Measurements from ENCODE around the gene NXPH4. TPM values are rescaled to one million over a fixed set of nuclear protein-coding genes. Genes with fewer than 3 reads are reported as not detected.
A peak's percentile ranks its signal among the peaks of the same experiment; 100 is the strongest.

Gene NXPH4
- total and polyA plus RNA-seq, 10 of the 15 experiments (the other 5 are each of a cell fraction or from before 2014, with no cell fraction given): 0.03 to 0.26 TPM; not detected in 8

DNA sequence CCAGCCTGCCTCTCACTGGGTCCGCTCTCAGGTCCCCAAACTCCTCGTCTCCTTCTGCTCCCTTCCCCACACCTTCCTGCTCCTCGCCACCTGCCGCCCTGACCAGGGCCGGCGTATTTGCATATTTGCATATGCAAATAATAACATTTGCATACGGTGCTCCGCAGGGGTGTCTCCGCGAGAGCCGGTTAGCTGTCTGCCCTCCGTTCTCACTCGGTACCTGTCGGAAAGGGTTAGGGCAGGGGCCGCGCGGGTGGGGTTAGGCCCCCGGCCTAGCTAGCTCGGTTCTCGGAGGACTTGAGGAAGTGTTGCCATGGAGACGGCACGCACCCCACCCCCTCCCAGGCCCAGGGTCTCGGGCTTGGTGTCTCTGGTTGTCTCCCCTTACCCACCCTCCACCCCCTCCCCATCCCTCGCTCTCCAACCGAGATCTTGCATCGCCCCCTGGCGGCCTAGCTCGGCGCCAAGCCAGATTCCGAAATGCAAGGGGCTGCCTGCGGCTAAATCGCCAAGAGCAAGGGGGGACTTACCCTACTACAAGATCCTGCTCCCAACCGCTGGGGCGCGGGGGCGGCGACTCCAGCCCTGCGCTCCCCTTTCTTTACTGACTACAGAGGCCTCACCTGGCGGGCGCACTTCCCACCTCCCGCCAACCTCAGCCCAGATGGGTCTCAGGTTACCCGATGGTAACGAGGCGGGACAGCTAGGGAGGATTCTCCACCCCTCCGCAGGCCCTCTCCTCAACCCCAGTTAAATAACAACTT lies 26.3 kb downstream of the NXPH4 start:
- H3K9ac ChIP-seq (ENCODE audit: control insufficient read depth, insufficient read depth, low read length): peak overlapping the region; percentile 46; the same call in 1 of the 2 replicates
- H3K36me3 ChIP-seq (ENCODE audit: control insufficient read depth in 2 of 2, insufficient read depth in 2 of 2, low read length in 1 of 2): no peaks in the 10 kb centered on the region
- POLR2A ChIA-PET: interaction anchor here (1.0 to 1.8 kb wide), 3 partner anchors 13 to 210 kb away, joined by 4 to 12 read pairs (median 5); partner anchors contain the start of gene SHMT2
- H3K27me3 ChIP-seq (replicated peaks in 1 of 2; ENCODE audit: control insufficient read depth in 2 of 2, insufficient read depth in 2 of 2, low read length in 1 of 2): peaks cover 5 to 6% of the 10 kb centered on the region in 2 experiments; a peak in 3 of 4 replicates
- peak overlapping the region; percentile 61; the same call in 1 of the 2 replicates for H3K4me3 ChIP-seq
- WGBS (ENCODE audit: insufficient coverage, insufficient replicate concordance, low lambda C conversion rate, missing lambda C conversion rate): 3% methylated on average over 44 of the region's 45 CpGs
- intact Hi-C loops (cut with micrococcal nuclease; ENCODE audit: unreplicated experiment): loop anchor here (1.0 to 5.0 kb wide), 3 partner anchors 30 to 121 kb away; no protein-coding TSS in a partner anchor
- ATAC-seq (peak; percentile 52), DNase-seq (ENCODE audit: low read depth, low spot score) (no peak), FAIRE-seq (peak; percentile 35)
- H3K27ac ChIP-seq (ENCODE audit: control insufficient read depth, insufficient read depth): no peak overlapping the region
- no TSS peak for BruUV-seq (replicated peaks)
- in situ Hi-C loops (cut with MboI): no loop called here
- H3K79me2 ChIP-seq (ENCODE audit: control insufficient read depth, insufficient read depth, low read length): no peaks in the 10 kb centered on the region
- SMC1A ChIA-PET (ENCODE audit: uncharacterized antibody, unreplicated experiment): interaction anchor here (1.0 to 8.1 kb wide), 7 partner anchors 13 to 217 kb away, joined by 3 to 55 read pairs (median 4); partner anchors contain the start of genes INHBE and SHMT2
- no peaks in the 10 kb centered on the region for H3K9me3 ChIP-seq (replicated peaks; ENCODE audit: control insufficient read depth, insufficient read depth, low read length)
- H2AFZ ChIP-seq (ENCODE audit: control insufficient read depth, low read depth, low read length): no peak overlapping the region; the same call in 1 of the 2 replicates
- H3K4me1 ChIP-seq (ENCODE audit: control insufficient read depth, insufficient read depth, low read length): peaks cover 47% of the 10 kb centered on the region
- RAD21 ChIA-PET (ENCODE audit: unreplicated experiment): interaction anchor here (0.6 to 14.4 kb wide), 19 partner anchors 10 to 596 kb away, joined by 3 to 85 read pairs (median 3); partner anchors contain the start of genes GLI1, INHBE, NXPH4 and SHMT2
- CTCF ChIA-PET: interaction anchor here (0.7 to 10.7 kb wide), 37 partner anchors 9 to 476 kb away, joined by 3 to 271 read pairs (median 5); partner anchors contain the start of genes INHBC, INHBE, LRP1 and SHMT2
- H3K4me2 ChIP-seq (ENCODE audit: control insufficient read depth, insufficient read depth): peak overlapping the region; percentile 88
- H4K20me1 ChIP-seq (ENCODE audit: control insufficient read depth, insufficient read depth): peaks cover 2% of the 10 kb centered on the region; the same call in 1 of the 2 replicates
- TF ChIP-seq, protein P1, sequence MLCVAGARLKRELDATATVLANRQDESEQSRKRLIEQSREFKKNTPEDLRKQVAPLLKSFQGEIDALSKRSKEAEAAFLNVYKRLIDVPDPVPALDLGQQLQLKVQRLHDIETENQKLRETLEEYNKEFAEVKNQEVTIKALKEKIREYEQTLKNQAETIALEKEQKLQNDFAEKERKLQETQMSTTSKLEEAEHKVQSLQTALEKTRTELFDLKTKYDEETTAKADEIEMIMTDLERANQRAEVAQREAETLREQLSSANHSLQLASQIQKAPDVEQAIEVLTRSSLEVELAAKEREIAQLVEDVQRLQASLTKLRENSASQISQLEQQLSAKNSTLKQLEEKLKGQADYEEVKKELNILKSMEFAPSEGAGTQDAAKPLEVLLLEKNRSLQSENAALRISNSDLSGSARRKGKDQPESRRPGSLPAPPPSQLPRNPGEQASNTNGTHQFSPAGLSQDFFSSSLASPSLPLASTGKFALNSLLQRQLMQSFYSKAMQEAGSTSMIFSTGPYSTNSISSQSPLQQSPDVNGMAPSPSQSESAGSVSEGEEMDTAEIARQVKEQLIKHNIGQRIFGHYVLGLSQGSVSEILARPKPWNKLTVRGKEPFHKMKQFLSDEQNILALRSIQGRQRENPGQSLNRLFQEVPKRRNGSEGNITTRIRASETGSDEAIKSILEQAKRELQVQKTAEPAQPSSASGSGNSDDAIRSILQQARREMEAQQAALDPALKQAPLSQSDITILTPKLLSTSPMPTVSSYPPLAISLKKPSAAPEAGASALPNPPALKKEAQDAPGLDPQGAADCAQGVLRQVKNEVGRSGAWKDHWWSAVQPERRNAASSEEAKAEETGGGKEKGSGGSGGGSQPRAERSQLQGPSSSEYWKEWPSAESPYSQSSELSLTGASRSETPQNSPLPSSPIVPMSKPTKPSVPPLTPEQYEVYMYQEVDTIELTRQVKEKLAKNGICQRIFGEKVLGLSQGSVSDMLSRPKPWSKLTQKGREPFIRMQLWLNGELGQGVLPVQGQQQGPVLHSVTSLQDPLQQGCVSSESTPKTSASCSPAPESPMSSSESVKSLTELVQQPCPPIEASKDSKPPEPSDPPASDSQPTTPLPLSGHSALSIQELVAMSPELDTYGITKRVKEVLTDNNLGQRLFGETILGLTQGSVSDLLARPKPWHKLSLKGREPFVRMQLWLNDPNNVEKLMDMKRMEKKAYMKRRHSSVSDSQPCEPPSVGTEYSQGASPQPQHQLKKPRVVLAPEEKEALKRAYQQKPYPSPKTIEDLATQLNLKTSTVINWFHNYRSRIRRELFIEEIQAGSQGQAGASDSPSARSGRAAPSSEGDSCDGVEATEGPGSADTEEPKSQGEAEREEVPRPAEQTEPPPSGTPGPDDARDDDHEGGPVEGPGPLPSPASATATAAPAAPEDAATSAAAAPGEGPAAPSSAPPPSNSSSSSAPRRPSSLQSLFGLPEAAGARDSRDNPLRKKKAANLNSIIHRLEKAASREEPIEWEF (IDR thresholded peaks at IDR 0.05; ENCODE audit: insufficient replicate concordance, low read depth, low read length): peak; percentile 5
- TF ChIP-seq GATAD2B (conservative IDR thresholded peaks at IDR 0.05; ENCODE audit: low read depth) (no peak), PAX8 (IDR thresholded peaks at IDR 0.05) (no peak), TCF7 (IDR thresholded peaks at IDR 0.05; ENCODE audit: borderline replicate concordance) (no peak), ASH2L (IDR thresholded peaks at IDR 0.05; ENCODE audit: borderline replicate concordance, low read depth) (peak; percentile 97; the same call in 1 of the 2 replicates), CBX3 (IDR thresholded peaks at IDR 0.05; ENCODE audit: borderline replicate concordance, low read depth) (no peak), BMI1 (IDR thresholded peaks at IDR 0.05; ENCODE audit: borderline replicate concordance) (no peak), HDAC6 (IDR thresholded peaks at IDR 0.05; ENCODE audit: unreplicated experiment) (no peak)
- TF ChIP-seq, protein P2, sequence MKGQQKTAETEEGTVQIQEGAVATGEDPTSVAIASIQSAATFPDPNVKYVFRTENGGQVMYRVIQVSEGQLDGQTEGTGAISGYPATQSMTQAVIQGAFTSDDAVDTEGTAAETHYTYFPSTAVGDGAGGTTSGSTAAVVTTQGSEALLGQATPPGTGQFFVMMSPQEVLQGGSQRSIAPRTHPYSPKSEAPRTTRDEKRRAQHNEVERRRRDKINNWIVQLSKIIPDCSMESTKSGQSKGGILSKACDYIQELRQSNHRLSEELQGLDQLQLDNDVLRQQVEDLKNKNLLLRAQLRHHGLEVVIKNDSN (IDR thresholded peaks at IDR 0.05; ENCODE audit: borderline replicate concordance, extremely low read length, insufficient read depth, low read depth, low read length): no peak
- TF ChIP-seq, protein P3, sequence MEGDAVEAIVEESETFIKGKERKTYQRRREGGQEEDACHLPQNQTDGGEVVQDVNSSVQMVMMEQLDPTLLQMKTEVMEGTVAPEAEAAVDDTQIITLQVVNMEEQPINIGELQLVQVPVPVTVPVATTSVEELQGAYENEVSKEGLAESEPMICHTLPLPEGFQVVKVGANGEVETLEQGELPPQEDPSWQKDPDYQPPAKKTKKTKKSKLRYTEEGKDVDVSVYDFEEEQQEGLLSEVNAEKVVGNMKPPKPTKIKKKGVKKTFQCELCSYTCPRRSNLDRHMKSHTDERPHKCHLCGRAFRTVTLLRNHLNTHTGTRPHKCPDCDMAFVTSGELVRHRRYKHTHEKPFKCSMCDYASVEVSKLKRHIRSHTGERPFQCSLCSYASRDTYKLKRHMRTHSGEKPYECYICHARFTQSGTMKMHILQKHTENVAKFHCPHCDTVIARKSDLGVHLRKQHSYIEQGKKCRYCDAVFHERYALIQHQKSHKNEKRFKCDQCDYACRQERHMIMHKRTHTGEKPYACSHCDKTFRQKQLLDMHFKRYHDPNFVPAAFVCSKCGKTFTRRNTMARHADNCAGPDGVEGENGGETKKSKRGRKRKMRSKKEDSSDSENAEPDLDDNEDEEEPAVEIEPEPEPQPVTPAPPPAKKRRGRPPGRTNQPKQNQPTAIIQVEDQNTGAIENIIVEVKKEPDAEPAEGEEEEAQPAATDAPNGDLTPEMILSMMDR (IDR thresholded peaks at IDR 0.05 in 2 of 3, conservative IDR thresholded peaks at IDR 0.05 in 1 of 3; ENCODE audit: control insufficient read depth in 2 of 3, extremely low read depth in 1 of 3, insufficient read depth in 1 of 3, low read depth in 3 of 3, low read length in 3 of 3): peak; percentile 59 to 77 (median 68)
- TF ChIP-seq, protein P4, sequence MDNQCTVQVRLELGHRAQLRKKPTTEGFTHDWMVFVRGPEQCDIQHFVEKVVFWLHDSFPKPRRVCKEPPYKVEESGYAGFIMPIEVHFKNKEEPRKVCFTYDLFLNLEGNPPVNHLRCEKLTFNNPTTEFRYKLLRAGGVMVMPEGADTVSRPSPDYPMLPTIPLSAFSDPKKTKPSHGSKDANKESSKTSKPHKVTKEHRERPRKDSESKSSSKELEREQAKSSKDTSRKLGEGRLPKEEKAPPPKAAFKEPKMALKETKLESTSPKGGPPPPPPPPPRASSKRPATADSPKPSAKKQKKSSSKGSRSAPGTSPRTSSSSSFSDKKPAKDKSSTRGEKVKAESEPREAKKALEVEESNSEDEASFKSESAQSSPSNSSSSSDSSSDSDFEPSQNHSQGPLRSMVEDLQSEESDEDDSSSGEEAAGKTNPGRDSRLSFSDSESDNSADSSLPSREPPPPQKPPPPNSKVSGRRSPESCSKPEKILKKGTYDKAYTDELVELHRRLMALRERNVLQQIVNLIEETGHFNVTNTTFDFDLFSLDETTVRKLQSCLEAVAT (IDR thresholded peaks at IDR 0.05): no peak
